ENCODE results near the gene AGPAT4. TPM values are rescaled to one million over a fixed set of nuclear protein-coding genes. Genes with fewer than 3 reads are reported as not detected.

The AGPAT4 gene
- polyA plus RNA-seq, 1 donor (not counting 4 experiments of a cell fraction or from before 2014, with no cell fraction given), result 8.4 TPM

- Histone ChIP-seq H3K9me1 (ENCODE audit: control insufficient read depth, extremely low read depth, insufficient read depth, low read length) (no peaks in the 10 kb centered on the region), H2AFZ (ENCODE audit: control insufficient read depth, low read length) (no peak overlapping the region), H3K27ac (ENCODE audit: control insufficient read depth, insufficient read depth, low read length) (no peak overlapping the region), H3K79me2 (ENCODE audit: control insufficient read depth, insufficient read depth, low read length) (no peaks in the 10 kb centered on the region), H3K4me3 (ENCODE audit: control insufficient read depth in 2 of 3, extremely low read depth in 1 of 3, insufficient read depth in 2 of 3, low read depth in 1 of 3, low read length in 3 of 3) (no peak overlapping the region), H3K4me2 (ENCODE audit: control insufficient read depth, extremely low read depth, insufficient read depth, low read depth, low read length) (no peak overlapping the region), H3K4me1 (ENCODE audit: control insufficient read depth, extremely low read depth, insufficient read depth, low read length) (no peaks in the 10 kb centered on the region), H3K9me3 (ENCODE audit: control insufficient read depth, low read depth, low read length) (peaks cover 3% of the 10 kb centered on the region), H3K36me3 (ENCODE audit: control insufficient read depth in 2 of 2, extremely low read depth in 1 of 2, insufficient read depth in 2 of 2, low read length in 2 of 2) (peaks cover 2 to 8% of the 10 kb centered on the region in 2 experiments), H4K20me1 (ENCODE audit: control insufficient read depth, extremely low read depth, insufficient read depth, low read length) (no peaks in the 10 kb centered on the region), H3K27me3 (ENCODE audit: control insufficient read depth, extremely low read depth, insufficient read depth, low read length) (no peaks in the 10 kb centered on the region), H3K9ac (ENCODE audit: control insufficient read depth, extremely low read depth, insufficient read depth, low read length) (no peak overlapping the region)
- no peak for DNase-seq (ENCODE audit: low read depth, low spot score)
- FAIRE-seq, result no peak
- TF ChIP-seq EZH2 (IDR thresholded peaks at IDR 0.05; ENCODE audit: low read length) (no peak), CTCF (optimal IDR thresholded peaks at IDR 0.05 in 1 of 3, IDR thresholded peaks at IDR 0.05 in 1 of 3, conservative IDR thresholded peaks at IDR 0.05 in 1 of 3; ENCODE audit: extremely low read depth in 1 of 3, insufficient read depth in 2 of 3, low read length in 3 of 3) (no peak)
- dilution Hi-C loops (cut with MboI; ENCODE audit: extremely low pct_ligation_motif_present, low sequenced_read_pairs), result no loop called here
These were observed 61.0 kb downstream of the AGPAT4 start for GRCh38 chr6:161212902-161213301.

GRCh38 chr6:161211380-161212035 is 62.4 kb downstream of the AGPAT4 start:
- Histone ChIP-seq H3K27ac (ENCODE audit: control insufficient read depth, insufficient read depth, low read length) (no peak overlapping the region), H3K9me1 (ENCODE audit: control insufficient read depth, extremely low read depth, insufficient read depth, low read length) (no peaks in the 10 kb centered on the region), H3K36me3 (ENCODE audit: control insufficient read depth in 2 of 2, extremely low read depth in 1 of 2, insufficient read depth in 2 of 2, low read length in 2 of 2) (peaks cover 0 to 2% of the 10 kb centered on the region in 2 experiments), H3K9ac (ENCODE audit: control insufficient read depth, extremely low read depth, insufficient read depth, low read length) (no peak overlapping the region), H3K9me3 (ENCODE audit: control insufficient read depth, low read depth, low read length) (no peaks in the 10 kb centered on the region), H3K4me2 (ENCODE audit: control insufficient read depth, extremely low read depth, insufficient read depth, low read depth, low read length) (no peak overlapping the region), H2AFZ (ENCODE audit: control insufficient read depth, low read length) (no peak overlapping the region), H3K4me1 (ENCODE audit: control insufficient read depth, extremely low read depth, insufficient read depth, low read length) (no peaks in the 10 kb centered on the region), H3K27me3 (ENCODE audit: control insufficient read depth, extremely low read depth, insufficient read depth, low read length) (no peaks in the 10 kb centered on the region), H4K20me1 (ENCODE audit: control insufficient read depth, extremely low read depth, insufficient read depth, low read length) (no peaks in the 10 kb centered on the region), H3K4me3 (ENCODE audit: control insufficient read depth in 2 of 3, extremely low read depth in 1 of 3, insufficient read depth in 2 of 3, low read depth in 1 of 3, low read length in 3 of 3) (no peak overlapping the region), H3K79me2 (ENCODE audit: control insufficient read depth, insufficient read depth, low read length) (no peaks in the 10 kb centered on the region)
- FAIRE-seq, result no peak
- dilution Hi-C loops (cut with MboI; ENCODE audit: extremely low pct_ligation_motif_present, low sequenced_read_pairs), result no loop called here
- TF ChIP-seq EZH2 (IDR thresholded peaks at IDR 0.05; ENCODE audit: low read length), result no peak
- no peak for TF ChIP-seq CTCF (optimal IDR thresholded peaks at IDR 0.05 in 1 of 3, IDR thresholded peaks at IDR 0.05 in 1 of 3, conservative IDR thresholded peaks at IDR 0.05 in 1 of 3; ENCODE audit: extremely low read depth in 1 of 3, insufficient read depth in 2 of 3, low read length in 3 of 3)
- DNase-seq (ENCODE audit: low read depth, low spot score), result no peak
